ENCODE data around the gene A1BG. TPM values are rescaled to one million over a fixed set of nuclear protein-coding genes. Genes with fewer than 3 reads are reported as not detected.

Gene A1BG
- total RNA-seq, 2 donors from 2014 or later = 25.4 to 33.2 TPM

GRCh38 chr19:58304748-58305064 is 48.6 kb downstream of the A1BG start:
- Mint-ChIP-seq H3K27me3 (ENCODE audit: low read depth) (no peaks in the 10 kb centered on the region), H3K4me1 (ENCODE audit: low read depth) (peaks cover 53% of the 10 kb centered on the region), H3K36me3 (ENCODE audit: insufficient read depth in 2 of 2) (peaks cover 21 to 42% of the 10 kb centered on the region in 2 donors), H3K9me3 (peaks cover 0 to 3% of the 10 kb centered on the region in 2 donors), H3K27ac (peak overlapping the region; percentile 85), H3K4me3 (peak overlapping the region; percentile 91 to 98)
- ATAC-seq (replicated peaks in 1 of 2) = peak; percentile 1 to 4
- DNase-seq = no peak

DNA sequence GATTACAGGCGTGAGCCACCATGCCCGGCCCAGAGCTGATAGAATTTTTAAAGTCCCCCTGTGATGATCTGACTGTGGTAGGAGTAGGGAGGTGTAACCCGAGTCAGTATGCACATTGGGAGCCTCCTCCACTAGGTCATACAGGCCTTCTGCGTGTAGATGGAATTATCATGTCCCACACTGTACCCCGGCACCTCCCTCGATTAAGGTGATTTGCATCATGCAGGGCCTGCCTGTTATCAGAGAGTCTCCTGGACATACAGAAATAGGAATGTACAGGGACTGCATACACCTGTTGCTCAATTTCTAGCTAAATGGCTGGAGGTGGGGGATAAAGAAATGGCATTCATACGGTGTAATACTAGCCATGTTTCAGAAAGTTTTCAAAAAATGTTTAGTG is 49.0 kb downstream of the A1BG start:
- no peaks in the 10 kb centered on the region for H3K27me3 Mint-ChIP-seq (ENCODE audit: low read depth)
- H3K9me3 Mint-ChIP-seq = peaks cover 0 to 3% of the 10 kb centered on the region in 2 donors
- H3K4me3 Mint-ChIP-seq = peak overlapping the region; percentile 91 to 98
- no peak for ATAC-seq (replicated peaks in 1 of 2)
- peaks cover 19 to 40% of the 10 kb centered on the region in 2 donors for H3K36me3 Mint-ChIP-seq (ENCODE audit: insufficient read depth in 2 of 2)
- peaks cover 49% of the 10 kb centered on the region for H3K4me1 Mint-ChIP-seq (ENCODE audit: low read depth)
- H3K27ac Mint-ChIP-seq = peak overlapping the region; percentile 85
- no peak for DNase-seq

- no peaks in the 10 kb centered on the region for H3K27me3 Mint-ChIP-seq (ENCODE audit: low read depth)
- peaks cover 15% of the 10 kb centered on the region for H3K4me1 Mint-ChIP-seq (ENCODE audit: low read depth)
- no peak overlapping the region for H3K27ac Mint-ChIP-seq
- DNase-seq (no peak), ATAC-seq (replicated peaks in 1 of 2) (no peak)
- peaks cover 0 to 3% of the 10 kb centered on the region in 2 donors for H3K9me3 Mint-ChIP-seq
- peaks cover 15 to 48% of the 10 kb centered on the region in 2 donors for H3K36me3 Mint-ChIP-seq (ENCODE audit: insufficient read depth in 2 of 2)
- no peak overlapping the region for H3K4me3 Mint-ChIP-seq
Observed at GRCh38 chr19:58300620-58301019, 52.7 kb downstream of the A1BG start.

DNA sequence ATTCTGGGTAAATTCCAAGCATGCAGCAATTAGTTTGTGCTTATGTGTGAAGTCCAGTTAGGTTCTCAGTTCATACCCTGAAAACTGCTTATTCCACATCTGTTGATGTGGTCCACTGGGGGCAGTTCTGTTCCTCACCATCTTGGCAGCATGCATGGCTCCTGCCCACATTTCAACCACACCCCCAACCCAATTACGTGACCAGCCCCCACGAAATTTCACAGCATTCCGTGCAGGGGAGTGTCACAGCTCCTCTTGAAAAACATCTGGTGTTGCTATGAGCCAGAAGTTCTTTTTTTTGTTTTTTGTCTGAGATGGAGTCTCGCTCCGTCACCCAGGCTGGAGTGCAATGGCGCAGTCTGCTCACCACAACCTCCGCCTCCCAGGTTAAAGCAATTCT is 57.2 kb downstream of the A1BG start:
- Mint-ChIP-seq H3K4me3 (no peak overlapping the region), H3K27ac (no peak overlapping the region), H3K27me3 (ENCODE audit: low read depth) (no peaks in the 10 kb centered on the region)

More for the DNA sequence above, 57.2 kb downstream of the A1BG start:
- Mint-ChIP-seq H3K9me3 (peaks cover 22% of the 10 kb centered on the region in 2 donors), H3K4me1 (ENCODE audit: low read depth) (no peaks in the 10 kb centered on the region), H3K36me3 (ENCODE audit: insufficient read depth in 2 of 2) (peaks cover 42 to 75% of the 10 kb centered on the region in 2 donors)
- no peak for ATAC-seq (replicated peaks in 1 of 2)
- DNase-seq = no peak

Other genes starting within 250 kb of the A1BG start
- gene ZNF329, start 202.7 kb downstream of the A1BG start, total RNA-seq = 1 to 10 TPM; 8.0 to 9.8 TPM
- gene ZNF274, start 170.4 kb downstream of the A1BG start, total RNA-seq = 10 to 100 TPM; 32.1 to 42.8 TPM
- 10 to 100 TPM; 38.6 to 46.6 TPM for gene ZNF544, start 124.6 kb downstream of the A1BG start, total RNA-seq
- gene ZNF8, start 74.5 kb downstream of the A1BG start, total RNA-seq = 1 to 10 TPM; 5.6 to 6.9 TPM
- 10 to 100 TPM; 70.8 to 73.5 TPM for gene ERVK3-1, start 48.1 kb downstream of the A1BG start, total RNA-seq
- gene ZSCAN22, start 26.5 kb downstream of the A1BG start, total RNA-seq = 1 to 10 TPM; 4.0 to 5.0 TPM
- gene ZNF497, start 9.3 kb upstream of the A1BG start, total RNA-seq = 1 to 10 TPM; 1.5 to 2.4 TPM
- gene ZNF837, start 27.5 kb upstream of the A1BG start, total RNA-seq = 1 to 10 TPM; 2.3 to 3.0 TPM
- gene RPS5, start 33.8 kb upstream of the A1BG start, total RNA-seq = 1,000 to 10,000 TPM; 1,499 to 1,539 TPM
- 1 to 10 TPM in 1 of 2 donors, under 1 TPM in 1; 0.58 to 1.5 TPM for gene RNF225, start 42.2 kb upstream of the A1BG start, total RNA-seq
- gene ZNF584, start 55.2 kb upstream of the A1BG start, total RNA-seq = 10 to 100 TPM in 1 of 2 donors, 1 to 10 TPM in 1; 7.5 to 10.4 TPM
- 1 to 10 TPM; 2.6 to 3.5 TPM for gene ZNF132, start 86.7 kb upstream of the A1BG start, total RNA-seq
- 1 to 10 TPM; 7.7 TPM for gene ZNF324B, start 98.1 kb upstream of the A1BG start, total RNA-seq
- gene ZNF324, start 113.6 kb upstream of the A1BG start, total RNA-seq = 1 to 10 TPM; 8.2 to 8.4 TPM
- 1 to 10 TPM; 8.5 TPM for gene ZNF446, start 122.9 kb upstream of the A1BG start, total RNA-seq
- gene SLC27A5, start 158.5 kb upstream of the A1BG start, total RNA-seq = 10 to 100 TPM; 12.8 to 17.7 TPM
- 10 to 100 TPM; 10.8 to 12.1 TPM for gene ZBTB45, start 166.3 kb upstream of the A1BG start, total RNA-seq
- gene TRIM28, start 190.6 kb upstream of the A1BG start, total RNA-seq = 100 to 1,000 TPM; 351 to 473 TPM
- 10 to 100 TPM; 80.3 to 91.8 TPM for gene CHMP2A, start 201.6 kb upstream of the A1BG start, total RNA-seq
- 100 to 1,000 TPM; 116 to 122 TPM for gene UBE2M, start 205.1 kb upstream of the A1BG start, total RNA-seq
- 10 to 100 TPM; 15.0 to 18.6 TPM for gene MZF1, start 219.8 kb upstream of the A1BG start, total RNA-seq